Measurements from ENCODE around the gene REM2. TPM values are rescaled to one million over a fixed set of nuclear protein-coding genes. Genes with fewer than 3 reads are reported as not detected.

REM2 gene
- total RNA-seq, 1 experiment from 2014 or later, result not detected

Other genes with a start within 250 kb of the REM2 start
- not detected in 2 replicates for gene OR6J1, start 238.9 kb upstream of the REM2 start, total RNA-seq (2014; rRNA removed; shearing (Covaris generic))
- 134 and 145 TPM in 2 replicates for gene OXA1L, start 116.5 kb upstream of the REM2 start, total RNA-seq (2014; rRNA removed; shearing (Covaris generic))
- 46.2 and 47.8 TPM in 2 replicates for gene SLC7A7, start 67.8 kb upstream of the REM2 start, total RNA-seq (2014; rRNA removed; shearing (Covaris generic))
- gene MRPL52, start 53.3 kb upstream of the REM2 start, total RNA-seq (2014; rRNA removed; shearing (Covaris generic)), result 65.1 and 95.5 TPM in 2 replicates
- gene MMP14, start 46.6 kb upstream of the REM2 start, total RNA-seq (2014; rRNA removed; shearing (Covaris generic)), result 96.7 and 98.7 TPM in 2 replicates
- gene LRP10, start 11.5 kb upstream of the REM2 start, total RNA-seq (2014; rRNA removed; shearing (Covaris generic)), result 12.2 and 12.5 TPM in 2 replicates
- 83.8 and 92.9 TPM in 2 replicates for gene RBM23, start 35.9 kb downstream of the REM2 start, total RNA-seq (2014; rRNA removed; shearing (Covaris generic))
- 104 and 113 TPM in 2 replicates for gene PRMT5, start 46.2 kb downstream of the REM2 start, total RNA-seq (2014; rRNA removed; shearing (Covaris generic))
- 42.9 and 44.5 TPM in 2 replicates for gene HAUS4, start 73.9 kb downstream of the REM2 start, total RNA-seq (2014; rRNA removed; shearing (Covaris generic))
- gene AJUBA, start 99.3 kb downstream of the REM2 start, total RNA-seq (2014; rRNA removed; shearing (Covaris generic)), result 41.1 and 47.3 TPM in 2 replicates
- 11.9 and 13.5 TPM in 2 replicates for gene C14orf93, start 126.9 kb downstream of the REM2 start, total RNA-seq (2014; rRNA removed; shearing (Covaris generic))
- gene PSMB5, start 151.7 kb downstream of the REM2 start, total RNA-seq (2014; rRNA removed; shearing (Covaris generic)), result 224 and 242 TPM in 2 replicates
- not detected in 2 replicates for gene PSMB11, start 159.0 kb downstream of the REM2 start, total RNA-seq (2014; rRNA removed; shearing (Covaris generic))
- gene CDH24, start 174.3 kb downstream of the REM2 start, total RNA-seq (2014; rRNA removed; shearing (Covaris generic)), result 8.3 and 9.6 TPM in 2 replicates
- gene ACIN1, start 211.9 kb downstream of the REM2 start, total RNA-seq (2014; rRNA removed; shearing (Covaris generic)), result 143 and 164 TPM in 2 replicates
- 43.6 and 46.0 TPM in 2 replicates for gene C14orf119, start 212.3 kb downstream of the REM2 start, total RNA-seq (2014; rRNA removed; shearing (Covaris generic))
- not detected in 2 replicates for gene CIROP, start 221.8 kb downstream of the REM2 start, total RNA-seq (2014; rRNA removed; shearing (Covaris generic))
- not detected in 2 replicates for gene CEBPE, start 236.0 kb downstream of the REM2 start, total RNA-seq (2014; rRNA removed; shearing (Covaris generic))